ENCODE measurements around the gene BRIP1.
A peak's percentile ranks its signal among the peaks of the same experiment; 100 is the strongest.

BRIP1 gene

DNA sequence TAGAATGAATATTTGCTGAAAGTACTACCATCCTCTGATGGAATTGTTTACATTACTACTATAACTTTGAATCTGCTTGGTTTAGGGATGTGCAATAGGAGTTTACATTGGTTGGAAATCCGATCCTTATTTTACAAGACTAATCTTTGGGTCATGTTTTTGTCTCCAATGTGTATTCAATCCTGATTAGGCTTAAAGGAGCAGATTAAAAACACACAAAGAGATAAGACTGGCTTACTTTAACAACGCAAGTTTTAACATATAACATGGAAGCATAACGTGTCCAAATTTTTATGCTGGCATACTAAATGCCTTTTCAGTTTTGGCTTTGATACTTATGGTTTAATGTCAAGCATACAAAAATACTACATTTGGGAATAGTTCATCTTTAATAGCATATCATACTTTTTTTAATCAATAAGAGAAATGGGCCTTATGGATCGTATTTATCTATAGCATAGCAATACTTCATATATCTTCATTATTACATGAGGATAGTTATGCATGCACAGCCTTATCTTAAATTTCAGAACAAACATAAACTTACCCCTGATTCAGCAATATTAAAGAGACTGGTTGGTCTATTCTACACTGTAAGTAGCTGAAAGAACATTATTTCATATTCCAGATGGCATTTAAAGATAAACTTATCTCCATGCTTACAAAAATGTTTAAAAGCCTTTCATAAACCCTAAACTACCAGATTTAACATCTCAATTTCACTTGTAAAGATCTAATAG is 202.4 kb downstream of the BRIP1 start:
- no peak for DNase-seq (ENCODE audit: low read depth)

DNA sequence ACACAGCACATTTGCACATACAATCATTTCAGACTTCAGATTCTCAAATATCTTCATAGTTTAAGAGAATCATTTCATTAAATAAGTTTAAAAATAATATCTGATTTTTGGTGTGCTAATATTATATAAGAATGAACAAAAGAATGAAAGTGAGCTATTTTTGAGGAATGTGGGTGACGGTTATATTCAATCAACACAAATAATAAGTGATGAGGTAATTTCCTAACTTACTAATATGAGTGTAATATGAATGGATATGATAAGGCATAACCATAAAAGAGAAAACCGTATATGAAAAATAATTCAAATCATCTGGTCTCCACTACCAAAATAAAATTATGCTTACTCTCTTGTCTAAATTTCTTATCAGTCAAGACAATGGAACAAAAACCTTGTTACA is 203.9 kb downstream of the BRIP1 start:
- no peak for DNase-seq (ENCODE audit: low read depth)

DNA sequence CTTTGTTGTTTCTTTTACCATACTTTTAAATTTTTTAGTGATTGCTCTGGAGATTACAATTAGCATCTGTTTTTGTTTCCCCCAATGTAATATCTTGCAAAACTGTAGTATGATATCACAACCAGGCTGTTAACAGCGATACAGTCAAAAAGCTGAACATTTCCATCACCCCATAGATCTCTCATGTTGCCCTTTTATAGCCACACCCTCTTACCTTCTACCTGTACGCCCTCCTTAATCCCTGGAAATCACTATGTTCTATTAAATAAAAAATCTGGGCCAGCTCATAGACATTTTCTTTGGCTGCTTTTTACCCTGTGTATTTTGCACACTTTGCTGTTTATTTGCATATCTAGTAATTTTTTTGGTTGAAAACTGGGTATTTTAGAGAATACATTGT is 205.1 kb downstream of the BRIP1 start:
- no peak for DNase-seq (ENCODE audit: low read depth)

DNA sequence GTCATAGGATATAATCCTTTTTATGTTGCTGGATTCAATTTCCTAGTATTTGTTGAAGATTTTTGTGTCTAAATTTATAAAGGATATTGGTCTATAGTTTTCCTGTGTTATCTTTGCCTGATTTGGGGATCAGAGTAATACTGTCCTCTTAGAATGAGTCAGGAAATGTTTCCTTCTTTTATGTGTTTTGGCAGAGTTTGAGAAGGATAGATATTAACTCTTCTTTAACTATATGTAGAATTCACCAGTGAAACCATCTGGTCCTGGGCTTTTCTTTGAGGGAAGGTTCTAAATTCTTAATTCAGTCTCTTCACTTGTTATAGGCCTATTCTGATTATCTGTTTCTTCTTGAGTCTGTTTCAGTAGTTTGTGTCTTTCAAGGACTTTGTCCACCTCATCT is 206.0 kb downstream of the BRIP1 start:
- DNase-seq (ENCODE audit: low read depth), result no peak

DNA sequence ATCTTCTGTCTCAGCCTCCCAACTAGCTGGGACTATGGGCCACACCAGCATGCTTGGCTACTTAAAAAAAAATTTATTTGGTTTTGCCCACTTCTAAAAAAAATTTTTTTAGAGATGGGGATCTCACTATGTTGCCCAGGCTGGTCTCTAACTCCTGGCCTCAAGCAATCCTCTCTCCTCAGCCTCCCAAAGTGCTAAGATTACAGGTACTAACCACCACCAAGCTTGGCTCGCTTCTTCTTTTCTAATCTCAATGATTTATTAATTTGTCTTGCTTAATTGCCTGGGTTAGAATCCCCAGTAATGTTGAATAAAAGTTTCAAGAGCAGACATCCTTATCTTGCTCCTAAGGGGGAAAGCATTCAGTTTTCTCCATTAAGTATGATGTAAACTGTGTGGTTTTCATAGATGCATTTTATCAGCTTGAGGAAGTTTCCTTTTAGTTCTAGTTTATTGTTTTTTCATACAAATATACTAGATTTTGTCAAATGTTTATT is 206.6 kb downstream of the BRIP1 start:
- DNase-seq (ENCODE audit: low read depth), result no peak

DNA sequence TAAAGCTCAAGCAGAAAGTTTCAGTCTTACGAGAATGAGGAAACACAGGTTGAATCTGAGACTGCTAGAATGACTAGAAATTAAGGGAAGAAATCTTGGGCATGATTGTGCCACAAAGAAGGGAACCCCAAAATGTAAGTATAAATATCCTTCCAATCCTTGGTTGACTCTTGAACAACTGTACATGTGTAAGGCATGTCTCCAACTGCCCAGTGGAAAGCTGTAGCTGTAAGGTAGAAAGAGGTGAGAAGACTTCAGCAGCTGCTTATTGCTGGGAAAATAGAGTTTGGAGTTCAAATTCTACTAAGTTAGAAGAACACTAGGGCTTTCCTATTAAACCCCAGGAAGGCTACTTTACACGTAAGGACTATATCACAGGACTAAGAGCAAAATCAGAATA is 212.6 kb downstream of the BRIP1 start:
- no peak for DNase-seq (ENCODE audit: low read depth)

DNA sequence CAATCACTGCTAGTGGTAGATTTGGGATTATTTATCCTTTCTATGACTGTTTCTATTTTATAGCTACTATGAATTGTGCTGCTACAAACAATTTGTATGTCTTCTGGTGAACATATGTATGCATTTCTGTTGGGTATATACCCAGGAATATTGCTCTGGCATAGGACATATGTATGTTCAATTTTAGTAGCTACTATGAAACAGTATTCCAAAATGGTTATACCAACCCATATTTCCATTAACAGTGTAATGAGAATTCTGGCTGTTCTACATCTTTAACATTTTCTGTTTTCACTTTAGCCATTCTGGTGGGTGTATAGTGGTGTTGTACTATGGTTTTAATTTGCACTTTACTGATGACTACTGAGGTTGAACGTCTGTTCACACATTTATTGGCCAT is 214.7 kb downstream of the BRIP1 start:
- no peak for DNase-seq (ENCODE audit: low read depth)

DNA sequence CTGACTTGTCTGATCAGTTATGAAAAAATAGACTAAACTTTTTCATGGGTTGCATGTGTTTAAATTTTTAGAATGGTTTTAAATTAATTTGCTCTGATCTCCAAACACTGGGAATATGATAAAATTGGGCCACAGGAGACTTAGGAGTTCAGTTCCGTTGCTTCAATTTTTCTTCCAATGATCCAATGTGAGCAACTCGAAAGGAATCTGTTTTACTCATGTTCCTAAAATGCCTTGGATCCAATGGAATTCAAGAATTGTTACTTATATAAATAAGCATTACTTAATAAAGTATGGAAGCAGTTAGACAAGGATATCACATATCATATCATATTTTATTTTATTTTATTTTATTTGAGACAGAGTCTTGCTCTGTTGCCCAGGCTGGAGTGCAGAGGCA is 216.3 kb downstream of the BRIP1 start:
- DNase-seq (ENCODE audit: low read depth), result no peak

DNA sequence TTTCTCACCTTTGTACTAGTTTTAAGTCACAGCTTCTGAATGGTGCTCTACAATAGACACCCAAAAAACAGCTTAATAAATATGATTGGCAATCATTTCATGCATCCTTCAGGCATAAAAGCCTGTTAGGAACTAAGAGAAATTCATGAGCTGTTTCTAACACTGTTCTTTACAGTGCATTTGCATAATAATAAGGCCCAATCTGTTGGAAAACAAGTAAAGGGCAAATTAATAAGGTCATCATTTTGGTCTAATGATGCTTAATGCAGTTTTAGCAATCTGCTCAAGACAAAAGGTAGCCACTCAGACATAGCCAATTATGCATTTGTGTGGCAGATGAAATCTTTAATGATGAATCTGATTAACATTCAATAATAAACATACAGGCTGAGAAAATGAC is 216.8 kb downstream of the BRIP1 start:
- no peak for DNase-seq (ENCODE audit: low read depth)

DNA sequence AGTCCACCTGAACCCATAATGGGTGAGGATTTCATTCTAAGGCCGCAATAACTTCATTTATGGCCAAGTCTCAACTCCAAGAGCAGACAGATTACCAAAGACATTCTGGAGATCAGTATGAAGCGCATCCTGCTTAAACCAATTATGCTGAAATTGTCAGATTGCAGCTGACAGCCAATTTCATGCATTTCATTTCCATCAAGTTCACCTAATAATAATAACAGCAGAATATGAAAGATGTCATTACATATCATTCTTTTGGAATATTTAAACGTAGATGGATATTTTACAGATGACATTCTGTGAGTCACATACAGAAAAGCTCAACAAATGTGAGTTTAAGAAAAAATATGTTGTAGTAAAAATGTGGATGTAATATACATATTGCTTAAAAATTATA is 217.4 kb downstream of the BRIP1 start:
- DNase-seq (ENCODE audit: low read depth), result no peak

DNA sequence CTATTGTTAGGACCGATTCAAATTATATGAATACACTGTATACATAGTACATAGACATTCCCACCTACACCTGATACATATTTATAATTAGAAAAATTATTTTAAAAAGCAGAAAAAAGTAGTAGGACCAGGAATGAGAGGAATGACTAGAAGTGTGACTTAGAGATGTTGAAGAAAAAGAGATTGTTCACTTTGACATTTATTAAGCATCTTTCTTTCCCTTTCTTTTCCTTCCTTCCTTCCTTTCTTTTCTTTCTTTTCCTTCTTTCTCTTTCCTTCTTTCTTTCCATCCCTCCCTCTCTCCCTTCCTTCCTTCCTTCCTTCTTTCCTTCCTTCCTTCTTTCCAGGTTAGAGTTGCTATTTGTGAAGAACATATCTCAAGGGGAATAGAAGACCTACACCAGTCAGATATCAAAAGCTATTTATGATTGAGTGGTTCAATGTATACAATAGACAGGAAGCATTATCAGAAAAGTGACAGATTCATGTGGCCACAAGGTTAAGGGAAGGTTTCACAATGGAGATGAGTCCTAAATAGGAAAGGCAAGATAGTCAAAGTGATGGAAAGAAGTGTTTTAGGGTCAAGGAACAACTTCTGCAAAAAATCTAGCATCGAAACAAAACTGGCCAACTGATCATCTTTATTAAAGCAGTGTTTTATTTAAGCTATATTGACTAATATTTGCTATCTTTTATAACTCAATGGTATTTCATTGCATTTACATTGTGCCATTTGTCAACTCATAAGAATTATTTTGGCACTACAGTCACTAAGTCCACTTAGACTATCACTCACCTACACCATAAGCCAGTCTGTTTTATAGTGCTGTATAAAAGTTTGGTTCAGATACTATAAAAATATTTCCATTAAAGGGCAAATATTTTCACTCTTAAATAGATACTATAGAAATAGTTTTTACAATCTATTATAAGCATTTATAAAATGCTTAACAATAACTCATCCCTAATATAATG is 218.2 kb downstream of the BRIP1 start:
- DNase-seq (ENCODE audit: low read depth), result no peak

DNA sequence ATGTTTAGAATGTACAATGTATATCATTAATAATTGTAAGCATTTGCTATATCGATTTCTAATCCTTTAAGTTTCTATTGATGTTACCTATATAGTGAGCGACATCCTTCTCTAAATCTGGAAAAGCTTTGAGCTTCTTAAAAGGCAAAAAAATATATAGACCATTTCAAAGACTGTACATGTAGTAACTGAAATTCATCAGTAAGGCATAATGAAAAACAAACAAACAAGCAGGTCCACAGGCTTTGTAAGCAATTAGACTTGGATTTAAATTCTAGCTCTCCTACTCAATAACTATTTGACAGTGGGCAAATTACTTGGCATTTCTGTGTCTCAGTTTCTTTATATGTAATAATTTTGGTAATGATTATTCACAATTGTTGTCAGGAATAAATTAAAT is 220.6 kb downstream of the BRIP1 start:
- no peak for DNase-seq (ENCODE audit: low read depth)

DNA sequence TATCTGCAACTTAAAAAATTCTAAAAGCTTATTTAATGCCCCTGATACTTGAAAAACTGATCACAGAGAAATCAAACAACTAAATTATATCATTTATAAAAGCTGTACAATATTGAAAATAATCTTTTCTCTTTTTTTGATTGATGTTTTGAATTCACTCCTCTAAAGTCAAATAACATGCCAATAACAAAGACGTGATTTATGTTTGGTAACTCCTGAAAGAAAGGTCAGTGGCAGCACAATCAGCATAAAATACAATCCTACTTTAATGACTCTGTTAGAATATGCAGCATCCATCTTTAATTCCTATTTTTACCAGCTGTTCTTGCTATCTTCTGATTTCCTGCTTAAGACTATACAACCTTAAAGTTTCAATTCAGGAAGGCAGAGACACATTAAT is 221.6 kb downstream of the BRIP1 start:
- no peak for DNase-seq (ENCODE audit: low read depth)

DNA sequence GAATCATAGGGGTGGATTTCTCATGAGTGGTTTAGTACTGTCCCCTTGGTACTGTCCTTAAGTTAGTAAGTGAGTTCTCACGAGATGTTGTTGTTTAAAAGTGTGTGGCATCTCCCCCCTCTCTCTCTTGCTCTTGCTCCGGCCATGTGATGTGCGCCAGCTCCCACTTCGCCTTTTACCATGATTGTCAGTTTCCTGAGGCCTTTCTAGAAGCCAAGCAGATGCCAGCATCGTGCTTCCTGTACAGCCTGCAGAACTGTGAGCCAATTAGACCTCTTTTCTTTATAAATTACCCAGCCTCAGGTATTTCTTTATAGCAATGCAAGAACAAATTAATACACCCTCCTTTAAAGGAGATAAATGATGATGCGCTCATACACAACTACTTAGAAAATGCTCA is 222.2 kb downstream of the BRIP1 start:
- DNase-seq (ENCODE audit: low read depth), result no peak

DNA sequence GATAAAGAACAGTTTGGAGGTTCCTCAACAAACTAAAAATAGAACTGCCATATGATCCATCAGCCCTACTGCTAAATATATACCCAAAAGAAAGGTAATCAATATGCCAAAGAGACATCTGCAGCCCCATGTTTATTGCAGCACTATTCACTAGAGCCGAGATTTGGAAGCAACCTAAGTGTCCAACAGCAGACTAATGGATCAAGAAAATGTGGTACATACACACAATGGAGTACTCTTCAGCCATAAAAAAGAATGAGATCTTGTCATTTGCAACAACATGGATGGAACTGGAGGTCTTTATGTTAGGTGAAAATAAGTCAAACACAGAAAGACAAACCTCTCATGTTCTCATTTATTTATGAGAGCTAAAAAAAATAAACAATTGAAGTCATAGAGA is 223.5 kb downstream of the BRIP1 start:
- DNase-seq (ENCODE audit: low read depth), result no peak

DNA sequence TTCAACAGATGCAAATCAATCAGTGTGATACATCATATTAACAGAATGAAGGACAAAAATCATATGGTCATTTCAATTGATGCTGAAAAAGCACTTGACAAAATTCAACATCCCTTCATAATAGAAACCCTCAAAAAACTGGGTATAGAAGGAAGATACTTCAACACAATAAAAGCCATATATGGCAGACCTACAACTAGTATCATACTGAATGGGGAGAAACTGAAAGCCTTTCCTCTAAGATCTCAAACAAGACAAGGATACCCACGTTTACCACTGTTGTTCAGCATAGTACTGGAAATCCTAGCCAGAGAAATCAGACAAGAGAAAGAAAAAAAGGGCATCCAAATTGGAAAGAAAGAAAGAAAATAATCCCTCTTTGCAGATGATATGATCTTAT is 225.2 kb downstream of the BRIP1 start:
- no peak for DNase-seq (ENCODE audit: low read depth)

DNA sequence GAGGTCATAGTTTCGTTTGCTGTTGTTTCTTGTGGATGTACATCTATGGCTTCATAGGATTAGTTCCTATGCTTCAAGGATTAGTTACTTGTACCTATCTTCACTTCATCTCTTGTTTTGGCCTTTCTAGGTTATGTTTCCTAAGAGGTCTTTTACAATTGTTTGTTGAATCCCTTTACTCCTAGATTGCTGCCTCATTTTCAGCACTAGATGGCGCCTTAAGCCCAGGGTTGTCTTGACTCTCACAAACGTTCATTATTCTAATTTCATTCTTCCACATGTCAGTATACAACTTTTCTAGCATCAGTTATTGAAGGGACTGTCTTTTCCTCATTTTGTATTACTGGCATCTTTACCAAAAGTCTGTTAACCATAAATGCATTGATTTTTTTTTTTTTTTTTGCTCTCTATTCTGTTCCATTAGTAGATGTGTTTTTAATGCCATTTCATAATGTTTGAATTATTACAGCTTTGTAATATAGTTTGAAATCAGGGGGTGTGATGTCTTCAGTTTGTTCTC is 227.4 kb downstream of the BRIP1 start:
- peak; percentile 34 for DNase-seq (ENCODE audit: low read depth)

DNA sequence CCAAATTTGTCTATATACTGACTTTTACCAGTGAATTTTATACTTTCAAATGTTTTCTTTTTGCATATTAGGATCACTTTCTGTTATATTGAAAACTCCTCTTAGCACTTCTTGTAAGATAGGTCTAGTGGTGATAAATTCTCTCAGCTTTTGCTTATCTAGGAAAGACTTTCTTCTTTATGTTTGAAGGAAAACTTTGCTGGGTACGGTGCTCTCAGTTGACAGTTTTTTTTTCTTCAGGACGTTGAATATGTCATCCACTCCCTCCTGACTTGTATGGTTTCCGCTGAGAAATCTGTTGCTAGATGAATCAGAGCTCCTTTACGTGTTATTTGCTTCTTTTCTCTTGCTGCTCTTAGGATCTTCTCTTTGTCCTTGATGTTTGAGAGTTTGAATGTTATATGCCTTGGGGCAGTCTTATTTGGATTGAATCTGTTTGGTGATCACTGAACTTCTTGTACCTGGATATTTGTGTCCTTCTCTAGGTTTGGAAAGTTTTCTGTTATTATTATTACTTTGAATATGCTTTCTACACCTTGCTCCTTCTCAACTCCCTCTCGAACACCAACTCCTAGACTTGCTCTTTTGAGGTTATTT is 228.3 kb downstream of the BRIP1 start:
- no peak for DNase-seq (ENCODE audit: low read depth)

DNA sequence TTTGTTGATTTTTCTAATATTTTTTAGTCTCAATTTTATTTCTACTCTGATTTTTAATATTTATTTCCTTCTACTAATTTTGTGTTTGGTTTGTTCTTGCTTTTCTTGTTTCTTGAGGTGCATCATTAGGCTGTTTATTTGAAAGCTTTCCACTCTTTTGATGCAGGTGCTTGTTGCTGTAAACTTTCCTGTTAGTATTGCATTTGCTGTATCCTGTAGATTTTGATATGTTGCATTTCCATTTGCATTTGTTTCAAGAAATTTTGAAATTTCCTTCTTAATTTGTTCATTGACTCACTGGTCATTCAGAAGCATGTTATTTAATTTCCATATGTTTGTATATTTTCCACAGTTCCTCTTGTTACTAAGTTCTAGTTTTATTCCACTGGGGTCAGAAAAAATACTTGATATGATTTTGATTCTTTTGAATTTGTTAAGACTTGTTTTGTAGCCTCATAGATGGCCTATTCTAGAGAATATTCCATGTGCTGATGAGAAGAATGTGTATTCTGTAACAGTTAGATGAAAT is 229.3 kb downstream of the BRIP1 start:
- DNase-seq (ENCODE audit: low read depth), result no peak

DNA sequence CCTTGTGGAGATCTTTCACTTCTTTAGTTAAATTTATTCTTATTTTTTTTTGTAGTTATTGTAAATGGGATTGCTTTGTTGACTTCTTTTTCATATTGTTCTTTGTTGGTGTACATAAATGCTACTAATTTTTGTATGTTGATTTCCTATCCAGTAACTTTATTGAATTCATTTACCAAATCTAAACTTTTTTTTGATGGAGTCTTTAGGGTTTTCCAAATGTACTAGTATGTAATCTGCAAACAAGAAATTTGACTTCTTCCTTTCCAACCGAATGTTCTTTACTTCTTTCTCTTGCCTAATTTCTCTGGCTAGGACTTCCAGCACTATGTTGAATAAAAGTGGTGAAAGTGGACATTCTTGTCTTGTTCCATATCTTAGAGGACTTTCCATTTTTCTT is 230.5 kb downstream of the BRIP1 start:
- no peak for DNase-seq (ENCODE audit: low read depth)

DNA sequence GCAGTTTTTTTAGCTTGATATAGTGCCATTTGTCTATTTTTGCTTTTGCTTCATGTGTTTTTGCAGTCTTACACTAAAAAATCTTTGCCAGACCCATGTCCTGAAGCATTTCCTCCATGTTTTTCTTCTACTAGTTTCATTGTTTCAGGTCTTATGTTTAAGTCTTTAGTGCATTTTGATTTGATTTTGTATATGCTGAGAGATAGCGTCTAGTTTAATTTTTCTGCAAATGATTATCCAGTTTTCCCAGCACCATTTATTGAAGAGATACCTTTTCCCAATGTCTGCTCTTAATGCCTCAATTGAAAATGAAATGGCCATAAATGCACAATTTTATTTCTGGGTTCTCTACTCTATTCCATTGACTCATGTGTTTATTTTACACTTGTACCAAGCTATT is 231.5 kb downstream of the BRIP1 start:
- no peak for DNase-seq (ENCODE audit: low read depth)
